Right hindlimb (tissue), 1 donor: Measurements from ENCODE around the gene RASGRP2.
A peak's percentile ranks its signal among the peaks of the same experiment; 100 is the strongest.

Experiments used
- DNase-seq: peaks from one replicate; pipeline ENCODE4 v3.0.0-alpha.2; 2018

Gene RASGRP2

DNA sequence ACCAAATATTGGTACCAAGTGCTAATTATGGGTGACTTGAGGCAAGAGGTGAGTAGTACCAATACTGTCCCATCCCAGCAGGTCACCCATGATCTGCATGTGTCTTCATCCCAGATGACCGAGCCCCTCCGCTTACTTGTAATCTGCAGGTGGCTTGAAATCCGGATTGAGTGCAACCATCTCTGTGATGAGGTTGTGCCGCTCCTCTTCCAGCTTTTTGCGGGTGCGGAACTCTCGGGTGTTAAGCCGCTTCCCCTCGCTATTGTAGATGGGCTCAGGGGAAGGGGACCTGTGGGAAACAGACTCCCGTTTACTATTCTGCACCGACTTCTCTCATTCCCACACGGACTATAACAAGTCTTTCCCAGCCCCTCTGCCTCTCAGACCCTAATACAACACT, 26.2 kb upstream of the RASGRP2 start:
- no peak for DNase-seq

DNA sequence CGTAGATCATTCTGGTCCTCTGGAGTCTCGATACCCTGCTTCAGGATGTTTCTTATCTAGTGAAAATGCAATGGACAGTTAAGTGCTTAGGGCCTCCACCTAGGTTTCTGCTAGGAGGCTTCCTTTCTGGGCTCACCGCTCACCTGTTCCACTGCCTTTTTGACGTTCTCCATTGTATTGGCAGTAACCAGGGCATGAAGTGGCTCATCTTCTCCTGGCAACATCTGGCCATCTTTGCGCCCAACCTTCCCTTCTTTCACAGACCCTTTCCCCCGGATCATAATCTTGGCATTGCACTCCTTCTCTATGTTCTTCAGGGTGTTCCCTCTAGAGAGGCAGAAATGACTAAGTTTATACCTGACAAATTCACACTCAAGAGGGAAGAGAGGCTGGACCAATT, 25.3 kb upstream of the RASGRP2 start:
- DNase-seq: no peak

DNA sequence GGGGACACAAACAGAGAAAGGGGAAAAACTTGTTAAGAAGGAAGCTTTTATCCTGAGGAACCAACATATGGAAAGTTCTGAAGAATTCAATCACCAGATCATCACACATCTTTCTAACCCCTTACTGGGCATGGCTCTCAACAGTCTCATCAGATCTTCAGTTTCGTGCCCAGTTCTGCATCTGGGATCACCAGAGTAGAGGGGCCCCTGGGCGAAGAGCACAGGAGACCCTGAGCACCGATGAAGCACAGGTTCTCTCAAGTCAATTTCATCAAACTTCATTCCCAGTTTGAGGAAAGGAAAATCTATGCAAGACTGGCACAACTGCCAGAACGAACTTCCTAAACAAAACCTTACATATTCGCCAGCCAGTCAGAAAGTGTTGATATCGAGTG, 24.4 kb upstream of the RASGRP2 start:
- no peak for DNase-seq

DNA sequence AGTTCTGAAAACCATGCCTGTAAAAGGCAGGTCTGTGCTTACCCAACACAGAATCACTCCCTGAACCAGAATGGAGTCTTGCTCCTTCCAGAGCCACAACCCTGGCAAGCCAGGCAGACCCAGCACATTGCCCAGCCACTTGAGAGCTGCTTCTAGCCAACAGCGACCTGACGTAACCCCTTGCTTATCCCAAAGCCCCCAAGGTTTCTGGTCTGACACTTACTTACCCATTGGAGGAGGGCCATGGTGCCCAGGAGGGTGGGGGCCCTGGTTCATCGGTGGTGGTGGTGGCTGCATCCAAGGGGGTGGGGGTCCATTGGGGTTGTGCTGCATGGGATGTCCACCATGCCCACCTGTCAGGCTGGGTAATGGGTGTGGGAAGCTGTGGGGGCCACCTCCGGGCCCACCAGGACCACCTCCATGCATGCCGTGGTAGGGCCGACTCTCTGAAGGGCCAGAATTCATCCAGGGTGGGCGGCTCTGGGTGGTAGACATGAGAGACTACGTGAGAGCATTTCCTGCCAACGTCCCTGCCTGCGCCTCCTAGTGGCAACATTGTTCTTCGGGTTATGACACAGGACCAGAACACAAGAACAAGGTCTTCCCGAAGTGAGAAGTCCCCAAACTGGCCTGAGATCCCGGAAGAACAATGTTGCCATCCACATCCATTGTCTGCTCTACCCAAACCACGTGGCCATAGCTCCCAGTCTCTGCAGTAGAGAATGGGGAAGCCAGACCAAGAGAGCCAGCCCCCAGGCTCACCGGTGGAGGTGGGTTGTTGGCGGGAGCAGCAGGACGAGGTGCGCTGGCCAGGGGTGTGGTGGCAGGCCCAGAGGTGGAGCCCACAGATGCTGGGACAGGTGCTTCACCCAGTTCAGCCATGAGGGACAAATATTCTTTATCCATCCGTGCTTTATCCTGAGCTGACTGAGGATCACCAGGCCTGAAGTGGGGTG, 23.7 kb upstream of the RASGRP2 start:
- peak; percentile 62 for DNase-seq

DNA sequence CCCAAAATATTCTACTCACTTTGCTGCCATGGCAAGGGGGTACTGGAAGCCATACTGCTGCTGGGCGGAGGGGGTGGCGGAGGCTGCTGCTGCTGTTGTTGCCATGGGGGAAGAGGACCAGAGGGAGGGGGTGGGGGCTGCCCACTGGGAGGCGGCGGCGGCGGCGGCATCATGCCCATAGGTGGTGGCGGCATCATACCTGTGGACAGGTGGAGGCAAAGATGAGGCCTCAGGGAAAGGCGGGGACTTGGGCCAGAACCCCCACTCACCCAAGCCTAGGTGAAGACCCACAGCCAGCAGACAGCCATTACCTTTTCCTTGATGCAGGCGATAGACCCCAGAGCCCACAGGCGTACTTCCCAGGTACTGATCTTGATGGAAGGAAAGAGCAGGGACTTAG, 22.9 kb upstream of the RASGRP2 start:
- no peak for DNase-seq

DNA sequence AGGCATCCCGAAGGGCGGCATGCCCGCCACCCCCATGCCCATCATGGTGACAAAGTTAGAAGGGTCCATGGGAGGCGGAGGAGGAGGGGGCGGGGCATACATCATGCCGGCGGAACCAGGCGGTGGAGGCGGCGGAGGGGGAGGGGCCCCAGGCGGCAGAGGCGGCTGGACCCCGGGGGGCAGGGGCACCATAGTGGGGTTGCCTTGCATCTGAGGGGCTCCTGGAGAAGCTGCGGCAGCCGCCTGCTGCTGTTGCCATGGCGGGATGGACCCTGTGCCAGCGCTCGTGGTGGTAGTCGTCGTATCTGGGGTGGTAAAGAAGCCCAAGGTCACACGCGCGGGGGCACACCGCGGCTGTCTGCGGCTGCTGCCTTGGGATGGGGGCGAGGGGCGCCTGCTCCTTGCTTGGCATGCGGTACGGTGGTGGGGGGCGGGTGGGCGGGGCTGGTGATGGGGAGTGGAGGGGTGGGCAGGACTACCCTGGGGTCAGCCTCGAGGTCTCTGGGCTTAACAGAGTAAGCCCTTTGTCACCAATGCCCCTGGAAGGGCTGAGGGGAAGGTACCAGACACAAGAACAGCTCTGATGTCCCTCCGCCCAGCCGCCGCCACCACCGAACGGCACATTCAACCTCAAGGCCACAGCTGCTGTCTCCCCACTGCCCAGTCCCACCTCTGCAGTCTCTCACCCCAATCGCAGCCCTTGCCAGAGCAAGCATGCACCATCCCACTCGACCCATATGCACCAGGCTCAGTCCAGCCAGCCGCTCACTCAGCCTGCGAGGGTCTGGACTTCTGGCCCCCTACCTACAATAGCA, 22.1 kb upstream of the RASGRP2 start:
- no peak for DNase-seq

DNA sequence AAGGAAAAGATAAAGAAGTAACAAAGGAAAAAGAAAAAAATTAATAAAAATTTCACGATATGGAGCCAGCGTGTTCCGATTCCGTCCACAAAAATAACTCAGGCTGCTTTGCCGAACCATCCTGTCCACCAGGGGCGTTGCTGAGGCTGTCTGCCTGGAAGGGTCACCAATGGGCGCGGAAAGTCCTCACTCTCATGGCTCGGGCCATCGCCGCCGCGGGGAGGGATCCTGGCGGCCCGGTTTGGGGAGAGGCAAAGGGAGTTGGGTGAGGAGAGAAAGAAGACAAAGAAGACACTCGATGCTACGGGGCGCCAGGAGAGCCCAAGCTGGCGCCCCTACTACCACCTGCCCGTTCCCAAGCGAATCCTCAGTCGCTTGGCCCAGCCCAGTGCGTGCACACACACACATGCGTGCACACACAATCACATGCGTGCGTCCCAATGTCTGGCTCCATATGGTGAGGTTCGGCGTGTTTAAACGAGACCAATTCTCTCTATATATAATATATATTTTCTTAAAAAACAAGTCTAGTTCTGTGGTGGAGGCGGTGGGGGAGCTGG, 21.4 kb upstream of the RASGRP2 start:
- DNase-seq: no peak

DNA sequence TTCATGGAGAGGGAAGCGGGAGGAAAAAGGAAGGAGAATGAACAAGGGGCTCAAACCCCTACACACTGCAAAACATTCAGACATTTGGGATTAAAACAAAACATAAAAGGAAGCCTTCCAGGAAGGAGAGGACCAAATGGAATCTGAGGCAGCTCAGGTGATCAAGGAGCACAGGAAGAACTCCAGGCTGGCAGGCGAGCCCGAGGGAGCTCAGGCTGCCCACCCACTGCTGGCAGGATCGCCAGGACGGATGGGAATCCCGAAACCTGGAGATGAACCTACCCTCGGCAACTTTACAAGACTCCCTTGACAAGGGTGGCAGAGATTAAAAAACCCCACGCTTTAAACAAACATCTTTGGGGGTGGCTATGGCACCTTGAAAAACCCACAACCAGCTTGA, 20.8 kb upstream of the RASGRP2 start:
- no peak for DNase-seq

DNA sequence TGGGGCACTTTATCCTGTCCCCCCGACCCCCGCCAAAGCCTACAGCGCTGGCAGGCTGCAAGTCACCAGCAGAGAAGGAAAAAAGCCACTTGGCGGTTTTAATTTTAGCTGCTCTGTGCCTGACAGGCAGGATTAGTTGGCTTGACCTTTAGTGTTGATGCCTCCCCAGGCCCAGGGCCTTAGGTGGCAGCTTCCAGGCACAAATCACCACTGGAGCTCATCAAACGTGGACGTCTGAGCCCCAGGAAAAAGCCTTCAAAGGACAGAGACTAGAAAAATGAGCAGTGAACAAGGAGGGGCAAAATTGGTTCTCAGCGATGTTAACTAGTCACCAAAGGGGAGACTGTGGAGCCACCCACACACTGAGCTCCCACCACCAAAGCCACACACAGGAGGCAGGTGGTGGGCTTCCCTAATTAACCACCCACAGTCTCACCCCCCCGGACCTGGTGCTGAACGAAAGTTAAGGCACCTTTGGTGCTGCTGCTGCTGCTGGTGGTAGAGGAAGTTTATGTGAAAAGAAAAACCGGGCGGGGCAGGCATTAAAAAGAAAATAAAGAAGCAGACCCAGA, 20.2 kb upstream of the RASGRP2 start:
- DNase-seq: no peak

DNA sequence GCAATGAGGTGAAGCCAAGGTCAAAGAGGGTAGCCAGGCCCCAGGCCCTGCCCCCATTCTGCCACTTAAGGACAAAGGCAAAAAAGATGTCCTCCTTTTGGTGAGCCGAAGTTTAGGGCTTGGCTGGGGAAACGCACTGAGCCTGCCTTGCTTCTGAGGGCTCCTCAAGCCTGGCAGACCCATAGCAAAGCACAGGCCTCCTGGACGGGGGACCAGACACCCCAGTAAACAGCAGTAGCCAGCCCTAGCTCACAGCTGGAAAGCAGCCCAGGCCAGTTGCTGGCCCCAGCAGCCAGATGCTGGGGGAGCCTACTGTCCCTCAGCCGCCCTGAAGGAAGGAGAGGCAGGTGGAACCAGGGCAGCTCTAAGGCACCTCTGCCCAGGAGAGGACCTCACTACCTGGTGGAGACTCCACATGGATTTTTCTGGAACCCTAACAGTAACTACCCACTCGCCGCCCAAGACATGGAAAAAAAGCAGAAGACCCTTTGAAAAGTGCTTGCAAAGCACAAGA, 19.6 kb upstream of the RASGRP2 start:
- no peak for DNase-seq

DNA sequence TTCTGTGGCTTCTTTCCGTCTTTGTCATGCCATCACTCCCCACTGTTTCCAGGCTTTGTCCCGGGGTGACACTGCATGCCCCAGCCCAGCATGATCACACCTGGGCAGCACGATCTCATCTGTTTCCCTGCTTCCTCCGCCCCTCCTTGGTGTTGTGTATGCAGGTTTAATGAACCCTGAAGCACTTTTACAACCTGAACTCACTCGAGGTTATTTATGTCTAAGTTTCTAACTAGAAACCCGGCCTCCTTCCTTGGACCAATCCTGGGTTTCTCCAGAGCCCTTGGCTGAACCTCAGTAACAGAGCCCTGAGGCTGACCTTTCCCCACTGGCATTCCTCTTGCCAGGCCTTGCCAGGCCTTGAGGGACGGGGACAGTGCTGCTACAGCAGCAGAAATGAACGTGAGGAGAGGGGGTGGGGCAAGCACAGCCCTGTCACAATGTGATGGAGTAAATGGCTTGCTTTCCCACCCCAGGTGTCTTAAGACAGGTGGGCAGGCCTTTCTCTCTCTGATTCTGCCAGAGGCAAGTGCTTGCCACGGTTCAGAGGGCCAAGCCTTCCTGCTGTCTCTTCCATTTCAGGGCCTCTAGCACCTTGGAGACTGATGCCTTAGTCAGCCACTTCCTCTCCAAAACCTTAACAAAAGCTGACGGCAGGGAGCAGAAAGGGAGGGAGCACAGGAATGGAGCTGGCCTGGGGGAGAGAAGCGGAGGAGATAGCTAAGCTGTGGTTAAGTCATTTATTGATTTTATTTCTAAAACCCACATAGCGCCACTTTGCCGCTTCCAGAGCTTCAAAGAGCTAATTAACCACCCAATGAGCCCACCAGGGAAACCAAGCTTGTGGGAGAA, 19.0 kb upstream of the RASGRP2 start:
- no peak for DNase-seq

DNA sequence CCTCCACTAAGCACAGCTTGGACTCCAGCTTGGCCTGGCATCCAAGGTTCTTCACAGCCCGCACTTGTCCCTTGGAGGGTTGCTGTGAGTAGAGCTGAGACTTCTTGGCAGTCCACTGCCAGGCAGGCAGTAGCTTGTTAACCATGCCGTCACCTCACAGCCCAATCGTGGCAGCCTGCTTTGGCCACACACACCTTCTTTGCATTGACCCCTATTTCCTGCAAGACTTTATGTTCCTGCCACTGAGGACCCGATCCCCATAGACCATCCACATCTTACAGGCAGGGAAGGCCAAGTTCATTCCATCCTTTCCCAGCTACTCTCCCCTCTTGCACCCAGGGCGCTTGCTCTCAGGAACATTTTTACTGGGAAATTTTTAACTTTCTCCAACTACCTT, 18.3 kb upstream of the RASGRP2 start:
- DNase-seq: no peak

DNA sequence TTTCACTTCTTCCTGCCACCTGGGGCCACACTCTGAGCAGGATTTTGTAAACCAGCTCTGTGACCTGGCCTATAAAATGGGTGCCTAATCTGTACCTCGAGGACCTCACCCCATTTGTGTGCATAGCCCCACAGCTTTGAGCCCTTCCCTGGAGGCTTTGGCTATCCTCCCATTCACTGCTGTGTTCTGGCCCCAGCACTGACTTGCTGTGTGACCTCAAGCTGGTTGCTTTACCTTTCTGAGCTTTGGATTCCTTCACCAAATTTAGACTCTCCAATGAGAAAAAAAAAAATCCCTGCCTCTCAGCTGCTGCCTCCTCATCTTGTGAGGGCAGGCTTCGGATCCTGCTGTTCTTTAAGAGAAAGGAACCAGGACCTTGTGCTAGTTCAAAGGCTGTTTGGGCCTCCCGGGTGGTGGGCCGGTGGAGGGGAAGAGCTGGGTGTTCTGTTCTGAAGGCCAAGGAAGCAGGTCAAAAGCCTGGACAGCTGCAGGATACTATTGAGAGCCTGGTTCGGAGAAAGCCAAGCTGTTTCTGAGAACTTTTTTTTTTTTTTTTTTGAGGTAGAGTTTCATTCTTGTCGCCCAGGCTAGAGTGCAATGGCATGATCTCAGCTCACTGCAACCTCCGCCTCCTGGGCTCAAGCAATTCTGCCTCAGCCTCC, 16.9 kb upstream of the RASGRP2 start:
- DNase-seq: no peak

DNA sequence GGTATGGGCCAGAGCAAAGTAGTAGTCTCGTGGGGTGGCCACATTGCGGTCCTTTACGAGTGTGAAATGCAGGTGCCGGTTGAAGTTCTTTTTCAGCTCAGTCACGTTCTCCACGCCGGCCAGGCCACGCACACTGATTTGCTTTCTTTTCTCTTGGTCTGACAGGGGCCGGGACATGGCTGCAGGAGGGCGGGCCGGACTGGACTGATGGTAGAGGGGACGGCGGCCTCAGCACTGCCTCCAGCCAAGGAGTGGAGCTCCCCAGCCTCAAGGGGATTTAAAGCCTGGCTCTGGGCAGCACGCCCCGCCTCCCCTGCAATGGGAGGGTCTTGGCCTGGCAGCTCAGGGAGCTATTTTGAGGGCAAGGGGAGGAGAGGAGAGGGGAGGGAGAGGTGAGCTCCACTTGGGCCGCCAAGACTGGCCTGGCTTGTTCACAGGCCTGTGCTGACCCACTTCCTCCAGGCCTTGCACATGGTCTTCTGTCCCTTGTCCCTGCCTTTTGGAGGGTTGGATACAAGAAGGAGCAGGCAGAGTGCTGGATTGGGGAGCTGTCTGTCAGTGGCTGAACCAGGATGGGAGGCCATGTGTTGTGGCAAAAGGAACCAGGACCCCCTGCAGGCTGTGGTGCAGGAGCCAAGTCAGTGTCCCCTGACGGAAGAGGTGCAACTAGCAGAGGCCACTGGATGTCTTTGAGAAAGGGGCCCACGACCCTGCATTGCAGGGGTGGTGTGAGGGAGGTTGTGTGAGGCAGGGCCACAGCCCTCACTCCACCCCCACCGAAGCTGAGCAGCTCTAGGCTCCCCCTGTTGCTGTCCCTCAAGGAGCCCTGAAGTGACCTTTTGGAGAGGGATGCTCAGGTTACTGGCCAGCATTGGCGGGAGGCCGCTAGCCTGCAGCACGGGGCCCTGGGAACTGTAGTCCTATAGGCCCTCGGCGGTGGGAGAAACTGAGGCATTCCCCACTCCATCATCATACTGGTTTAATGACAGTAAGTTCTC, 16.1 kb upstream of the RASGRP2 start, which contains the start of gene PYGM:
Gene PYGM, minus strand, starts transcription at position 253 of the 998 bp plus-strand sequence. Its CDS starts 76 bp downstream, at position 177.
- peak; percentile 94 for DNase-seq

DNA sequence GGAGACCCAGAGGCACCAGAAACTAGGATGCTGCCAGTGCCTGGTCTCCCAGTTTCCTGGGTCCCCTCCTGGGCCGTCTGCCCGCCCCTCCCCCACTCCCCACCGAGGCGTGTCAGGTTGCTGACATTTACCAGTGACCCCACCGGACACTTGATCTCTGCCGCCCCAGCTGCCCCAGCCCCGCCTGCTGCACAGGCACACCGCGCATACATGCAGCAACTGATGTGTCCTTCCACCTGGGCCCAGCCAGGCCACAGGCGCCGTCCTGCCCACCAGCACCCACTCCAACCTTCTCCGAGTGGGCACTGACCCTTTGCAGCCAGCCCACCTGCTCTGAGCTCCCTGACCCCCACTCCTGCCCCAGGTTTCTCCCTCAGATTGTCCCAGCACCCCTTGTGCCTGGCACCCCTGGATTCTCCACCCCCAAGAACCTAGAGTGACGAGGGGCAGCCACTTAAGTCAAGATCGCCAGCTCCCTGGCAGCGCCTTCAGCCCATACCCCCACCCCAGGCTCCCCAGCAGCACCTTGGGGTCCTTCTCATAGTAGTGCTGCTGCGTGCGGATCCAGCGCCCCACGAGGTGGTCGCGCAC, 15.3 kb upstream of the RASGRP2 start:
- peak; percentile 39 for DNase-seq

DNA sequence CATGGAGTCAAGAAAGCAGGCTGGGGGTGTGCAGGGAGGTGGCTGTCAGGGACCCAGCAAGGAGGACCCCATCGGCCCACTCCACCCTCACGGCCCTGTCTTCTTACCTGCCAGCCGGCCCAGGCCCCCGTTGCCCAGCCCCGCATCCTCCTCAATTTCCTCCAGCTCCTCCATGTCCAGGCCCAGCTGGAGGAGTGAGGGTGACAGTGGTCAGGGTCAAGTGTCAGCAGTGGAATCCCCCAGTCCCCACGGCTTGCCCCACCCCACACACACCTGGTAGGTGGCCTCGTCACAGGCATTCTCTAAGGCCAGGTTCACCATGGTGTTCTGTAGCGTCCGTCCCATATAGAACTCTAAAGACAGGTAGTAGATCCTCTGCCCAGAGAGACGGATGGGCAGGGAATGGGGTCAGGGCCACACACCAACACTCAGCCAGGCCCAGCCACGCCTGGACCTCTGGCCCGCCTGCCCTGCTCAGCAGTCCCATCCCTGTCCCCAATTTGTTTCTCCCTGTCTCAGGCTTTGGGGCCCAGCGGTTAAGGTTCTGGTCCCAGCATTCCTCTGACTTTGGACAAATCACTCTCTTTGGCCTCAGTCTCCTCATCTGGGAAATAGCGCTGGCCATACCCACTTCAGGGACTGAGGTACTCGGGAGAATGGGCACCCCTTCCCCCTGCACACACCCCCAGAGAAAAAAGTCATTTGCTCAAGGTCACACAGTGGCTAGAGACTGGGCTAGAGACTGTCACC, 14.6 kb upstream of the RASGRP2 start:
- no peak for DNase-seq

DNA sequence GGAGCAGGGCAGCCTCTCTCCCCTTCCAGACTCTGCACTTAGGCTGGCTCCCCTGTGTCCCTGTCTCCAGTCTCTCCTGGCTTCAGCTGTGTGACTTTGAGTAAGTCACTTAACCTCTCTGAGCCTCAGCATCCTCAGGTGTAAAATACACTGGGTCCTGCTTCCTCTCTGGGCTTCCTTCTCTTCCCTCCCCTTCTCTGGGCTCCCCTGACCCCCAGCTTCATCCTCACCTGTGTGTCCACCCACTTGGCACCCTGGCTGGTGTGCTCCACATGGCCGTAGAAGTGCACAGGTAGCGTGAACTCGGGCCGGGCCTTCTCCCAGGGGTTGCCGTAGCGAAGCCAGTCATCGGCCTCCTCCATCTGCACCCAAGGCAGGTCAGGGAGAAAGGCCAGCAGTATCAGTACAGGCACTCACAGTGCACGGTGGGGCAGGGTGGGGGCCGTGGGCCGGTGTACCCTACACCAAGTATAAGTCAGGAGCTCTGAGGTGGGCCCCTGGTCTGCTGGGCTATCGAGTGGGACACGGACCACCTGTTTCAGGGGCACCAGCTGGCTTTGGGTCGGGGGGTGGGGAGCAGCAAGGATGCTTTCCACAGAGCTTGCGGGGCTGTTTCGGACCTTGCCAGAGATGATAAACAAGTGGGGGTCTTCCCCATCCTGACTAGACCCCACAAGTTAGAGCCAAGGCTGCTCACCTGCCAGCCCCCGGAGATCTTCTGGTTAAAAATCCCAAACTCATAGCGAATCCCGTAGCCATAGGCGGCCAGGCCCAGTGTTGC, 13.8 kb upstream of the RASGRP2 start:
- DNase-seq: no peak
